ENCODE results near the gene ABCF2.

The ABCF2 gene

DNA sequence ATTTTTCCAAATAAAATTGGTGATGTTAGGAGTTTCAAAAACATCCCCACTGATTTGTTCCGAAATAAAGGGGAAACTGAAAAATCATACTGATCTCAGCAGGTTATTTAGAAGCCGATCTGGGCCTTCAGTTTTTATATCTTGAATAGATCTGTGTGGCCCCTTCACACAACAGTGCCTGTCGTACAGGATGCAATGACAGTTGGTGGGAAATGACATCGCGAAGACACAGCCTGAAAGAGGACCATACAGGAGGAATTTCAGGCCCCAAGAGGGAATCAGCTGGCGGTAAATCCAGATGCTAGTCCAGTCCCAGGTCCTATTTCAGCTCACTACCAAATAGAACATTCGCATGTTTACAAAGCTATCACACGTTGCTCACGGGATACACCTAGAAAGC is 19.7 kb downstream of the ABCF2 start:
- Histone ChIP-seq H3K36me3 (replicated peaks) (peaks cover 1% of the 10 kb centered on the region), H3K27me3 (replicated peaks) (peaks cover 8% of the 10 kb centered on the region), H3K27ac (no peak overlapping the region), H3K4me3 (ENCODE audit: low read depth, low read length) (no peak overlapping the region)
- TF ChIP-seq CTCF (IDR thresholded peaks at IDR 0.05; ENCODE audit: low read depth, low read length, missing control alignments): no peak
- in situ Hi-C loops (cut with HindIII; ENCODE audit: low pct_ligation_motif_present, low sequenced_read_pairs): no loop called here
- no peak for DNase-seq

DNA sequence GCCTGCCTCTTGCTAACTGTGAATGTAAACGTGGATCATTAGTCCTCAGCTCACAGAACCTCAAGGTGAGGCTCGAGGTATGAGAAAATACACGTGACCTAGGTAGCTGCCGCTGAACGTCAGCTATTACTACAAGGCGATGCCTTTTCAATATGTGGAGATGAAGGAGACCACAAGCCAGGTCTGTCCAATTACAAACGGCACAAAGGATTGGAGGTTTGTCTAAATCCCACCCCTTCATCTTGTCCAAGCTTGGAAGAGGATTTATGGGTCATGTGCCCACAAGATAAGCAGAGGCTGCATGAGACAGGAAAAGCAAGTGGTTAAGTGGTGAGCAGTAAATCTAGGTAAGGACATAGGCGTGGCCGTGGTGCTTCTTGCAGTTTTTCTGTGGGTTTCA is 20.1 kb downstream of the ABCF2 start:
- in situ Hi-C loops (cut with HindIII; ENCODE audit: low pct_ligation_motif_present, low sequenced_read_pairs): no loop called here
- Histone ChIP-seq H3K4me3 (ENCODE audit: low read depth, low read length) (no peak overlapping the region), H3K27me3 (replicated peaks) (peaks cover 10% of the 10 kb centered on the region), H3K36me3 (replicated peaks) (no peaks in the 10 kb centered on the region), H3K27ac (no peak overlapping the region)
- no peak for DNase-seq
- no peak for TF ChIP-seq CTCF (IDR thresholded peaks at IDR 0.05; ENCODE audit: low read depth, low read length, missing control alignments)

DNA sequence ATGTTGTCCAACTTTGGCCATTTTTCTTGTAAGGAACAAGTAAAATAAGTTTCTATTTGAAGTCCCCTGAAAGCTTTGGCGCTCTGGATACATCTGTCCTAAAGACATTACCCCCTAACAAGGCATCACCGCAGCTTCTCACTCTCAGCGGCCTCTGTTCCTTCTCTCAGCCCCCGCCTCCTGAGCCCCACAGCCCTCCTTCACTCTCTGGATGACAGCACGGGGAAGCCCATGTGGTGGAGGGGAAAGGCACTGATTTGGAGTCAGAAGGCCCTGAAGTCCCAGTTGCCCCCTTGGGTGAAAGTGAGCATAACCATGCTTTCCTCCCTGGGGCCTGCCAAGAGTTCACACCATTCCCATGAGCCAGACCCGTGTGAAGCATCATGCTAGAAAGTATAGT is 21.3 kb downstream of the ABCF2 start:
- DNase-seq: no peak
- no peak overlapping the region for H3K4me3 ChIP-seq (ENCODE audit: low read depth, low read length)
- H3K27me3 ChIP-seq (replicated peaks): peaks cover 14% of the 10 kb centered on the region
- no peak overlapping the region for H3K27ac ChIP-seq
- H3K36me3 ChIP-seq (replicated peaks): no peaks in the 10 kb centered on the region
- in situ Hi-C loops (cut with HindIII; ENCODE audit: low pct_ligation_motif_present, low sequenced_read_pairs): no loop called here
- TF ChIP-seq CTCF (IDR thresholded peaks at IDR 0.05; ENCODE audit: low read depth, low read length, missing control alignments): no peak

GRCh38 chr7:151204383-151205032 is 22.5 kb downstream of the ABCF2 start:
- Histone ChIP-seq H3K36me3 (replicated peaks) (no peaks in the 10 kb centered on the region), H3K4me3 (ENCODE audit: low read depth, low read length) (no peak overlapping the region), H3K27ac (no peak overlapping the region), H3K27me3 (replicated peaks) (peaks cover 14% of the 10 kb centered on the region)
- in situ Hi-C loops (cut with HindIII; ENCODE audit: low pct_ligation_motif_present, low sequenced_read_pairs): no loop called here
- DNase-seq: no peak
- no peak for TF ChIP-seq CTCF (IDR thresholded peaks at IDR 0.05; ENCODE audit: low read depth, low read length, missing control alignments)

DNA sequence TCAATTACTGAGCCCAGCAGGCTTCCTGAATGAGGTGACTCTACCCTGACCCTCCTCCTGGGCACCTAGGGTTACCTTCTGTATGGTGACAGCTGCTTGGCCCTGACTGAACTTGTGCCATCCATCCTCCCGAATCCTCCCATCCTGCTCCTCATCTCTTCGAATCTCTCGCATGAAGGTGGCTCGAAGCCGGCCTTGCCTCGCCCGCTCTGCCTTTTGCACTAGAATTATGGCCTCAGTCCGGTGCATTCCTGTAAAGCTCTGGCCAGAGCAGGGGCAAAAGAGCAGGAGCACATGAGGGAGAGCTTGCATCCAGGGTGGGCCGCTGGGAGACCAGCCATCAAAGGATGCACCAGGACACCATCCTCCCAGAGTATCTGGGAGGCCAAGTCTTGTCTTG is 24.2 kb downstream of the ABCF2 start:
- in situ Hi-C loops (cut with HindIII; ENCODE audit: low pct_ligation_motif_present, low sequenced_read_pairs): no loop called here
- TF ChIP-seq CTCF (IDR thresholded peaks at IDR 0.05; ENCODE audit: low read depth, low read length, missing control alignments): no peak
- no peak overlapping the region for H3K27ac ChIP-seq

DNA sequence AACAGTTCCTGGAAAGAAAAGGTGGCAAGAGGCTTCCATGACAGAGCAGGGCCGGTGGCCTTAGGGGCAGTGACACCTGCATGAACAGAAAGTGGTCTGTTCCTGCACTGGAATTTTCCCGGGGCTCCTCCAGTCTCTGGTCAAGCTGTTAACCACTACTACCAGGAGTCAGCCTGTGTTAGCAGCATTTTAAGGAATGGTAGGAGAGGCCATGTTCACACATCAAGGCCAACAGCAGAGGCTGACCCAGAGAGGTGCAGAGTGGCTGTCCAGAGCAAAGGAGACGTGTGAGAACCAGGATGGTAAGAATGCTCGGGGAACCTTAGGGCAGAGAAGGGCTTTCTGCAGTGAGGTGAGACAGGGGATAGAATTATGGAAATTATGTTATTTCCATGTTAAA is 25.3 kb downstream of the ABCF2 start:
- no peak for DNase-seq
- Histone ChIP-seq H3K27ac (no peak overlapping the region), H3K36me3 (replicated peaks) (no peaks in the 10 kb centered on the region), H3K4me3 (ENCODE audit: low read depth, low read length) (no peak overlapping the region), H3K27me3 (replicated peaks) (peaks cover 23% of the 10 kb centered on the region)
- no peak for TF ChIP-seq CTCF (IDR thresholded peaks at IDR 0.05; ENCODE audit: low read depth, low read length, missing control alignments)
- in situ Hi-C loops (cut with HindIII; ENCODE audit: low pct_ligation_motif_present, low sequenced_read_pairs): no loop called here

More for the DNA sequence above, 24.2 kb downstream of the ABCF2 start:
- H3K36me3 ChIP-seq (replicated peaks): no peaks in the 10 kb centered on the region
- H3K27me3 ChIP-seq (replicated peaks): peaks cover 19% of the 10 kb centered on the region
- DNase-seq: no peak
- no peak overlapping the region for H3K4me3 ChIP-seq (ENCODE audit: low read depth, low read length)

Data from brain microvascular endothelial cell (primary cell).